GM19351 (cell line): Measurements from ENCODE around the gene MAN1A2.
"Not testable (repeated sequence)": the region's sequence is repeated elsewhere in the genome, so short reads cannot be mapped to it uniquely, and the experiment has no call there.

Experiments used
- ATAC-seq: cut with Tn5 transposase; IDR thresholded peaks from one replicate; pipeline ENCODE4 v1.9.1; 2021; ENCODE audit warnings: mild to moderate bottlenecking, moderate library complexity; ENCODE audit not compliant: unreplicated experiment

Gene MAN1A2

GRCh38 chr1:117396636-117397035 is 29.4 kb downstream of the MAN1A2 start:
- ATAC-seq = no peak

GRCh38 chr1:117398957-117399356 is 31.7 kb downstream of the MAN1A2 start:
- ATAC-seq = no peak

DNA sequence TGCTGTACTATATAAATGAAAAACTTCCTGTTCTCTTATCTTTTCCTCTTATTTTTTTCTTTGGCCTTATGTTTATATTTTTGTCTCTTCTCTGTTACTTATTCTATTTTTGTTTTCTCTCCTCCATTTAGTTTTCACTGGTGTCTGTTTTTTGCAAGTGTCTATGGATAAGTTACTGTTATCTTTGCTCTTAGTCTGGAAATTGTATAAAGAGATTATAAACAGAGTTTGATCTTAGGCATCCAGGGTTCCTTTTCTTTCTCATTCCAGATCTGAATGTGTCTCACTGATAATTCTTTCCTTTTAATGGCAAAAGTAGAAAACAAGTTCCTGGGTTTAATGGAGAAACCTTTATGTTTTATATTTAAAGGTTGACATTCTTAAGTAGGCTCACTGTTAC is 34.5 kb downstream of the MAN1A2 start:
- ATAC-seq = no peak

GRCh38 chr1:117403597-117403996 is 36.3 kb downstream of the MAN1A2 start:
- ATAC-seq = no peak

DNA sequence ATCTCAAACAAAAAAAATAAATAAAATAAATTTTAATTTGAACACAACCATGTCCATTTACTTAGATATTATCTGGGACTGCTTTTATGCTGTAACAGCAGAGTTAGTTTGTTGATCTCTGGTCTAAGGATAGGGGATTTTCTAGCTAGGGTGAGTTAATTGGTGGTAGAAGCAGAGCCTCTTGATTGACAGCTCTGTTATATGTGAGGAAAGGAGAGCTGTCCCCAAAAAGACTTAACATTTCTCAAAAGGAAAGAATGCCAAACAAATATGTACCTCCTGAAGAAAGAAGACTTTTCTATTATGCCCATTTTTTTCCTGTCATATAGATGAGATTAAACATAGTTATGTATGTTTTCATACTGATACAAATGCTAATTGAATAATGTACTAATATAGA is 37.8 kb downstream of the MAN1A2 start:
- no peak for ATAC-seq

DNA sequence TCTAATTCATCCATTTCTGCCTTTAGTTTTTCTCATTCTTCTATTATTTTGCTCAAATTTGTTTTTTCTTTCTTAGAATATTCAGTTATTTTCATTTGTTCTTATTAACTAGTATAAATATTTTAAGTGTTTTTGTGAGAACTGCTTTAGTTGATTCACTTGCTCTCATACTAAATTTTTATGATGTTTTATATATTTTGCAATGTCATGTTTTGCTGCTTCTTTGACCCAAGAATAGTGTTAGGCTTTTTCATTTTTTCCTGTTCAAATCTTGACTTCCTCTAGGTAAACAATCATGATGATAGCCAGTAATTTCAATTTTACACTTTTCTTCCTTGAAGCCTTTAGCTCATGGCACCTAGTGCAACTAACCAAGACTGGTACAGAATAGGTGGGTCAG is 45.2 kb downstream of the MAN1A2 start:
- no peak for ATAC-seq

DNA sequence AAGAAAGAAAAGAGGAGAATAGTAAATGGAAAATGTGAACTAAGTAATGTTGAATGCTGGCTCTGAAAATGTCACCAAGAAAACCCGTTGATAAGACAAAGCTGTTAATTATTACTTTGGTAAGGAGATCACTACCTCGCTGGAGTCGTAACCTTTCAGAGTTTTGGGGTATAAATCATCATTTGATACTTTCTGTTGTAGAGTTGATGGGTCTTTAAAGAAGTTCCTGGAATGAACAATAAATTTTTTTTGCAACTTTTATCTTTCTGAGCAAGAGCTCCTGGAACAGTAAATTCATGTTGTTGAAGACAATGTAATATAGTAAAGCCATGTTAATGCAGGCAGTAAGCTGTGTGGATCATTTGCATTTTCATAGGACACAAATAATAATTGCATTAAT is 46.2 kb downstream of the MAN1A2 start:
- ATAC-seq = no peak

- ATAC-seq = no peak
Observed at GRCh38 chr1:117414943-117415342, 47.7 kb downstream of the MAN1A2 start.

- no peak for ATAC-seq
Observed at GRCh38 chr1:117416004-117416403, 48.8 kb downstream of the MAN1A2 start.

- ATAC-seq = no peak
Observed at GRCh38 chr1:117416546-117417125, 49.4 kb downstream of the MAN1A2 start.

DNA sequence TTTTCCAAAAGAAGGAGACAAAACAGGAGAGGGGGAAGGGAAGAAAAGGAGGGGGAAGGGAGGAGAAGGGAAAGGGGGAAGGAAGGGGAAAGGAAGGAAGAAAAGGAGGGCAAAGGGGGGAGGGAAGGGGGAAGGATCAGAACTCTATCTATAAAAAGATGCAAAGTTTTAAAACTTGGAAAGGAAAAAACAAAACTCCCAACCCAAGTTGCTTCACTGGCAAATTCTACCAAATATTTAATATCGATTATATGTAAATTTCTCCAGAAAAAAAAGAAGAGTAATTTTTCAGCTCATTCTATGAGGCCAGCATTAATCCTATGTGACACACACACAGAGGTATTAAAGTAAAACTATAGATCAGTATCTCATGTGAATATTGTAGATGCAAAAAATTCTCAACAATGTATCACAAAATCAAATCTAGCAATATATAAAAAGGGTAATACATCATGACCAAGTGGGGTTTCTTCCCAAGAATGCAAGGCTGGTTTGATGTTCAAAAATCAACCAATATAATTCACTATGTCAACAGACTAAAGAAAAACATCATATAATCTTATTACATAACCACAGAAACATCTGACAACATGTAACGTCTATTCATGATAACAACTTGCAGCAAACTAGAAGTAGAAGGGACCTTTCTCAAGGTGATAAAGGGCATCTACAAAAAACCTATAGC is 57.9 kb downstream of the MAN1A2 start:
- ATAC-seq = no peak

DNA sequence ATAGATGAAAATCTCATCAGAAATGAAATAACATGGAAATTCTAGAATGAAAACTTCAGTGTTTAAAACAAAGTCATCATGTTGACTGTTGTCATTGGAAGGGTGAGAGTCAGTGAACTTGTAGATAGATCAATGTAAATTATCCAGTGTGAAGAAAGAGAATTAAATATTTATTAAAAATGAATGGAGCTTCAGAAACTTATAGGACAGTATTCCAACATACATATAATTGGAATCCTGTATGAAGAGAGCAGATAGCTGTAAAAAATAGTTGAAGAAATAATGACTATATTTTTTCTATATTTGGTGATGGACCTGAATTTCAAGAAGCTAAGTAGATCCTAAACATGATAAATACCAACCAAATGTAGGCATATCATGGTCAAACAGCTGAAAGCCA is 60.0 kb downstream of the MAN1A2 start:
- ATAC-seq = no peak

DNA sequence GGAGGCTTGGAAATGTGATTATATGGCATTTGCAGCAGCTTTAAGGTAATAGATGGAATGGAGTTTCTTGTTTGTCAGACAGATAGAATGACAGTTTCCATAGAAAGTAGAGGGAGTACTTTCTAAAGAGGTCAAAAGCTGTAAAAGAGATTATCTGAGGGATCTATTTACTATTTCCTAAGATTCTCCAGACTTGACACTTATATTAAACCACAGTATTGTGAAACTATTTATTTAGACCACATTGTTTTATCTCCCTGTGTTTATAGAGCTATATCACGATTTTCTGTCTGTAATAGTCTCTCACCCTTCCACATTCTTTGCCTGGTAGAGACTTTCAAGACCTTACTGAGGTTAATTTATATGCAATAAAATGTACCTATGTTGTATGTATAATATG is 66.7 kb downstream of the MAN1A2 start:
- no peak for ATAC-seq

DNA sequence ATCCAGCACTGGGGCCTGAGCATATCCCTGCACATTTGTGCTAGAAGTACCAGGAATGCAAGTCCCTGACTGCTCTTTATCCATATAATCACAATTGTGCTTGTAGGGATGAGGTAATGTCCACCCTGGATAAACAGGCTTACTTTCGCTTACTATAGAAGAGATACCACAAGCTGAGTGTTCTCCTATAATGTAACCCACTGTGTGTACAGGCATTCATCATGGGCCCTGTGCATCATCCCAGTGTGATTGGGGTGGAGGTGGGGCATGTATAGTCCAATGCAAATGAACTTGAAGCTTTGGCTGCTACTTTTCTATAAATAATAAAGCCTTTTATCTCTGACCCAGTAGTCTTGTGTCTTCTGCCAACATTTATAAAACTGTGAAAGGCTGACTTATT is 69.3 kb downstream of the MAN1A2 start:
- ATAC-seq = no peak

GRCh38 chr1:117447661-117448060 is 80.4 kb downstream of the MAN1A2 start:
- ATAC-seq = no peak

DNA sequence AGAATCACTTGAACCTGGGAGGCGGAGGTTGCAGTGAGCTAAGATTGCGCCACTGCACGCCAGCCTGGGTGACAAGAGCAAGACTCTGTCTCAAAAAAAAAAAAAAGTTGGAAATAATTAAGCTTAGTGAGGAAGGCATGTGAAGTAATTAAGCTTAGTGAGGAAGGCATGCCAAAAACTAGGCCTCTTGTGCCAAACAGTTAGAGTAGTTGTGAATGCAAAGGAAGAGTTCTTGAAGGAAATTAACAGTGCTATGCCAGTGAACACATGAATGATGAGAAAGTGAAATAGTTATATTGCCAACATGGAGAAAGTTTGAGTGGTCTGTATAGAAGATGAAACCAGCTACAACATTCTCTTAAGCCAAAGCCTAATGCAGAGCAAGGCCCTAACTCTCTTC is 85.0 kb downstream of the MAN1A2 start:
- no peak for ATAC-seq

- ATAC-seq = no peak
Observed at GRCh38 chr1:117453958-117454357, 86.7 kb downstream of the MAN1A2 start.

GRCh38 chr1:117458410-117458809 is 91.2 kb downstream of the MAN1A2 start:
- ATAC-seq = not testable (repeated sequence)

DNA sequence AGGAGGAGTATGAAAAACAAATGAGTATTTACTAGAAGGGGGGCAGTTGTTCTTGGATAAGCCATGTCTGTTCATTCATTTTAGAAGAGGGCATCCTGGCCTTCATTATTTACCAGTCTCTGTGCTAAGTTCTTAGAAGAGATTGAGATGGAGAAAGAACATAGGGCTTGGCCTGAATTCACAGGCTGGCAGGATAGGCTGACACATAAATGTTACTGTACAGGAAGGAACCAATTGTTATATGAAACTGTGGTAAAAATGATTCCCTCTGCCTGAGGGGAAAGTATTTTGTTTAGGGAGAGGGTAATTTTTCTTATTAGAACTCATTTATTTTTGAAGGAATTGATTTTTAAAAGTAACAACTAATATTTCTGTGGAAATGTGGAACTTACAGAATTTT is 99.5 kb downstream of the MAN1A2 start:
- no peak for ATAC-seq

DNA sequence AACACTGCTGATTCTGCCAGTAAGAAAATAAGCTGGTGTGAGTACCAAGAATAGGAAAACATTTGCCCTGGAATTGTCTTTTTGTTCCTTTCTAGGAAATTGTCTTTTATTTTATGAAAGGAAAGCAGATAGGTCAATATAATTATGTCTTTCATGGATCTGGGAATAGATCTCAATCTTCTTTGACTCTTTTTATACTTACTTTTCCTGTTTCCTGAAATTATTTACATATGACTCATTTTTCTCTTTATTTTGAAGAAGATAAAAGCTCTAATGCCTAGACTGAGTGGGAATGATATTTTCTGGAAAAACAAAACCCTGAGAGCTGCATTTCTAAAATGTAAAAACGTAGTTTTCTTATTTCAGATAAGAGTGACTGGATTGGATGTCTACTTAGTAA is 100.1 kb downstream of the MAN1A2 start:
- no peak for ATAC-seq

DNA sequence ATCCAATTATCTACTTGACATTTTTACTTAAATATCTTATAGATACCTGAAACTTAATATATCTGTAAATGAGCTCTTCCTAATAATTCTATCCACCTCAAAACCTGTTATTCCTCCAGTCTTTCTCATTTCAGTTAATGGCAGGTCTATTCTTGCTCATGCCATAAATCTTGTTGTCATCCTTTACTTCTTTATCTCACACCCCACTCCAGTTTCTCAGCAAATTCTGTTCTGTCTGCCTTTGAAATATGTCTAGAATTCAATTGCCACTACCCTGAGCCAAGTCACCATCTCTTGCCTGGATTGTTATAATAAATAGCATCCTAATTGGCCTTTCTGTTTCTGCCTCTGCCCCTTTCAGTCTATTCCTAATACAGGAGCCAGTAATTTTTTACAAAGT is 105.8 kb downstream of the MAN1A2 start:
- no peak for ATAC-seq

- ATAC-seq = not testable (repeated sequence)
Observed at GRCh38 chr1:117475495-117475894, 108.2 kb downstream of the MAN1A2 start.

GRCh38 chr1:117479086-117479485 is 111.8 kb downstream of the MAN1A2 start:
- no peak for ATAC-seq
